Fibroblast of peridontal ligament (primary cell): ENCODE results near the gene KRTAP5-4.
"Not testable (repeated sequence)": the region's sequence is repeated elsewhere in the genome, so short reads cannot be mapped to it uniquely, and the experiment has no call there.

Source experiments
- DNase-seq: peaks from one replicate; pipeline ENCODE4 v3.0.0-alpha.2; 2010; ENCODE audit errors: extremely low read depth

The KRTAP5-4 gene

GRCh38 chr11:1622086-1622485 is at the start of gene KRTAP5-4:
KRTAP5-4 (minus strand) TSS chr11:1622138; CDS start chr11:1622093, 45 bp downstream.
- DNase-seq = no peak

GRCh38 chr11:1671658-1672057 is 49.7 kb upstream of the KRTAP5-4 start:
- DNase-seq = no peak

GRCh38 chr11:1670905-1671371 is 49.0 kb upstream of the KRTAP5-4 start:
- DNase-seq = no peak

GRCh38 chr11:1670457-1670856 is 48.5 kb upstream of the KRTAP5-4 start:
- not testable (repeated sequence) for DNase-seq

GRCh38 chr11:1669546-1670218 is 47.7 kb upstream of the KRTAP5-4 start:
- DNase-seq = no peak

GRCh38 chr11:1668911-1669473 is 47.1 kb upstream of the KRTAP5-4 start:
- DNase-seq = no peak

- no peak for DNase-seq
Measured at GRCh38 chr11:1667906-1668305, 46.0 kb upstream of the KRTAP5-4 start.

GRCh38 chr11:1667121-1667850 is 45.3 kb upstream of the KRTAP5-4 start:
- DNase-seq = no peak

- no peak for DNase-seq
Measured at GRCh38 chr11:1665313-1665712, 43.4 kb upstream of the KRTAP5-4 start.

- not testable (repeated sequence) for DNase-seq
Measured at GRCh38 chr11:1662699-1663283, 40.9 kb upstream of the KRTAP5-4 start.

GRCh38 chr11:1661454-1662269 is 39.7 kb upstream of the KRTAP5-4 start:
- not testable (repeated sequence) for DNase-seq

- DNase-seq = no peak
Measured at GRCh38 chr11:1660111-1660867, 38.4 kb upstream of the KRTAP5-4 start.

- DNase-seq = no peak
Measured at GRCh38 chr11:1659506-1659905, 37.6 kb upstream of the KRTAP5-4 start.

- DNase-seq = no peak
Measured at GRCh38 chr11:1656670-1657069, 34.7 kb upstream of the KRTAP5-4 start.

GRCh38 chr11:1656061-1656441 is 34.1 kb upstream of the KRTAP5-4 start:
- DNase-seq = no peak

- DNase-seq = no peak
Measured at GRCh38 chr11:1655168-1656060, 33.5 kb upstream of the KRTAP5-4 start.

GRCh38 chr11:1654388-1655167 is 32.6 kb upstream of the KRTAP5-4 start:
- no peak for DNase-seq

- DNase-seq = no peak
Measured at GRCh38 chr11:1653541-1654387, 31.8 kb upstream of the KRTAP5-4 start.
